NCI-H82 treated with DMSO at 0.1 percent for 48 hours (cell line): ENCODE results near the gene UCKL1.

Experiments
- DNase-seq: peaks from one replicate; lab custom pipeline; 2025; ENCODE audit not compliant: unreplicated experiment; lab: John Stamatoyannopoulos, UW

Gene UCKL1

DNA sequence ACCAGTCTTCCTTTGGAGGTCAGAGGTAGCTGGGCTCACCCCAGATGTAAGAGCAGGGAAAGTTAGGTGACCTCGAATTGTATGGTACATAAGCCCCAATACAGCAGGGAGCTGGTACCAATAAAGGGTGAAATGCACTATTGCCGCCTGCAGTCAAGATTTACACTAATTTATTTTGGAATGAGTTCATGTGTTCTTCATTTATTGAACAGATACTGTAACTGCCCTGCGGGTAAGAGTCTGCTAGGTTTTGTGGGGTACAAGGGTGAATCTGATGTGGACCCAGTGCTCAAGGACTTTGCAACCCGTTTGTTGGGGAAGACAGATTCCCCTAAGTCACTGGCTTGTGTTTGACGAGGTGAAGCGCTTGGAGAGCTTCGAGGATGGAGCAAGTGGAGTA lies 63.8 kb downstream of the UCKL1 start:
- DNase-seq: no peak

DNA sequence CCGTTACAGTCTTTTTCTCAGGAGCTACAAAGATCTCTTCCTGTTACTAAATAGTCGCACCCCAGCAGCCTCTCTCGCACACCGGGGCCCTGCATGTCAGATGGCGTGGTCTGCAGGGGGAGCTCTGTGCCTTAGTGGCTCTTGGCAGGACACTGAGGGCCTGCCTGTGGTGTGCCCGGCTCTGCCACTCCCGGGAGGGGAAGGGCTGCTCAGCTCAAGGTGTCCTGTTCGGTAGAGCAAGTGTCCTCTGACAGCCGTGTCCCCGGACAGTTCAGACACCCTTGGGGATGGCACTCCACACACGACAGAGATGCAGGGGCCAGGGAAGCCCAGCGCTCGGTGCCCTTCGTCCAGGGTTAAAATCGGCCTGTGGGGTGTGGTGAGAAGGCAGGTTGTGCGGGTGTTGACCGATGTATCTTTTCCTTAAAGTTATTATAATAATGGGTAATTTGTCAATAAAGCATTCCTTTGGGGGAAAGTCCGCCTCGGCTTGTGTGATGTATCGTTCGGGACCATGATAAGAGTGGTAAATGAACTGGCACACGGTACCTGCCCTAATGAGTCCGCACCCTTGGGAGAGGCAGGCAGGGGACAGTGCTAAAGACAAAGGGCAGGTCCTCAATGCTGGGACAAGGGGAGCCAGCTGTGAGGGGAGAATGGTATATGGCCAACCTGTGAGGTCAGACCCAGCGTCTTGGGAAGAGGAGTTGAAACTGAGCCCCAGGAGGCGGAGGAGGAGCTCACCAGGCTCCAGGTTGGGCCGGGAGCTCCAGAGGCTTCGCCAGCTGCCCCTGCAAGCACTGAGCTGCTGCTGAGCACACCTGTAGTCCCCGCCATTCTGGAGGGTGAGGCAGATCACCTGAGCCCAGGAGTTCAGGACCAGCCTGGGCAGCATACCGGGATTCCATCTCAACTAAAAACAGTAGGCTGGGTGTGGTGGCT lies 64.9 kb downstream of the UCKL1 start:
- DNase-seq: no peak

DNA sequence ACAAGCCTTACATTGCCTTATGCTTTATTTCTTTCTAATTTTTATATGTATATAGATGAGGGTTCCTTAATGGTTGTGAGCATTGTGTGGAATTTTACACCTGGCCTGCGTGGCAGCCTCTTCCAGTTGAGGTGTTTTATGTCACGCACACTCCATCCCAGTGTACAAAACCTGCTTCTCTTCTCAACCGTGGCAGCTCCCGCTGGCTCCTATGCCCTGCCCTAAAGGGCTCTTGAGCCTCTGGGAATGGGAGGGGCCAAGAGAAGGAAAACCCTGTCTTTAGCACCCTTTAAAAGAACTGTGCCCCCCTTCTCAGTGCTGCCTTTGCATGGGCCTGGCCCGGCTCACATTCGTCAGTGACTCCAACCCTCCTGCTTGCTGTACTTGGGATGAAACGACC lies 65.6 kb downstream of the UCKL1 start:
- no peak for DNase-seq

DNA sequence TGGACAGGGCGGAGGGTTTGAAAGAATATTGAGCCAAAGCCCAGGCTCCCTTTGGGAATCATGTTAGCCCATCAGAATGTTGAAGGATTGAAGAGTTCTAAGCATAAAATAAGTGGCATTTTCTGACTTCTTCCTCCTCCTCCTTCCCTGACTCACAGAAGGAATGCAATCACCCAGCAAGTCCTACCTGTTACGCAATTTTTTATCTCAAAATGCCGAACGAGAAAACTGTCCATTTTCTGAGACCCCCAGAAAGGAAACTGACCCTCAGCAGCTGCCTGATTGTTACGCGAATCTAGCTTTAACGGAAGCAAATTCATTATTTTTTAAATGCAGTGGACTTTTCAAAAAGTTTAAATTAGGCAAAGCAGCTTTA lies 66.0 kb downstream of the UCKL1 start:
- no peak for DNase-seq
